KMS-11 (cell line): ENCODE measurements around the gene CEACAM18.

Experiments used
- H2AFZ ChIP-seq: fragments of 200-600 bp; sonication (generic); 2 replicates; pipeline ENCODE4 v1.6.1; 2016; ENCODE audit warnings: antibody characterized with exemption, mixed run types, low read depth
- H3K27ac ChIP-seq: fragments of 200-600 bp; sonication (generic); 2 replicates; pipeline ENCODE4 v1.6.1; 2016; ENCODE audit warnings: mild to moderate bottlenecking, mixed run types
- H3K27me3 ChIP-seq: fragments of 200-600 bp; sonication (generic); 2 replicates; pipeline ENCODE4 v1.6.1; 2017; ENCODE audit warnings: mild to moderate bottlenecking, low read depth, mixed run types, moderate library complexity; ENCODE audit not compliant: insufficient read depth
- H3K36me3 ChIP-seq: fragments of 200-600 bp; sonication (generic); 2 replicates; pipeline ENCODE4 v1.6.1; 2017; ENCODE audit warnings: mild to moderate bottlenecking, mixed run types; ENCODE audit not compliant: insufficient read depth
- H3K4me1 ChIP-seq: fragments of 200-600 bp; sonication (generic); 2 replicates; pipeline ENCODE4 v1.6.1; 2016; ENCODE audit warnings: mild to moderate bottlenecking, low read depth, mixed run types; ENCODE audit not compliant: poor library complexity, severe bottlenecking
- H3K4me2 ChIP-seq: fragments of 200-600 bp; sonication (generic); 2 replicates; pipeline ENCODE4 v1.7.0; 2016; ENCODE audit warnings: mild to moderate bottlenecking, mixed run types
- H3K4me3 ChIP-seq: fragments of 200-600 bp; sonication (generic); IDR thresholded peaks from 2 replicates; pipeline ENCODE4 v1.6.1; 2017; ENCODE audit warnings: low read depth, low read length, mixed read lengths; ENCODE audit not compliant: insufficient read depth
- H3K79me2 ChIP-seq: fragments of 200-600 bp; sonication (generic); 2 replicates; pipeline ENCODE4 v1.6.1; 2016; ENCODE audit warnings: low read depth, mixed run types; ENCODE audit not compliant: insufficient read depth
- H3K9ac ChIP-seq: fragments of 200-600 bp; sonication (generic); 2 replicates; pipeline ENCODE4 v1.6.1; 2016; ENCODE audit warnings: mild to moderate bottlenecking, mixed run types
- H4K20me1 ChIP-seq: fragments of 200-600 bp; sonication (generic); 2 replicates; pipeline ENCODE4 v1.6.1; 2016; ENCODE audit warnings: mild to moderate bottlenecking, mixed run types; ENCODE audit not compliant: insufficient read depth
- TF ChIP-seq, protein P1 (sequence below): fragments of 200-600 bp; sonication (generic); conservative IDR thresholded peaks from 2 replicates; pipeline ENCODE4 v1.6.1; 2017; ENCODE audit warnings: low read depth, mild to moderate bottlenecking, antibody characterized with exemption, low read length, moderate library complexity, mixed read lengths

The CEACAM18 gene

DNA sequence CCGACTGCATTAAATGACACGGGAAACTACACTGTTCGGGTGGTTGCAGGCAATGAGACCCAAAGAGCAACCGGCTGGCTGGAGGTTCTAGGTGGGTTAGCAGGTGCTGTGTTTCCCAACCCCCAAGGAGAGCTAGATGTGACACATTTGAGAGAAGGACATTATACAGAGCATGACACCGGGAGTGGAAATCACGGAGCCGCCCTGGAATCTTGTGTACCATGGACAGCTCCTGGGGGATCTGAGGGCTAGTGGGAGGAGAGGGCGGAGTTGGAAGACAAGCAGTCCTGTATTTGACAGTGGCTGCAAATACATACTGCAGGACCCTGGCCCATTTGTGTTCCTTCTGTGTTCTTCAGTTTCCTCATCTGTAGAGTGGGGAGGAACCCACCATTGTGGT lies 2.3 kb downstream of the CEACAM18 start:
- Histone ChIP-seq H3K27me3 (no peaks in the 10 kb centered on the region), H3K9ac (no peak overlapping the region), H3K4me2 (no peak overlapping the region), H3K4me1 (no peaks in the 10 kb centered on the region), H3K36me3 (no peaks in the 10 kb centered on the region), H3K27ac (no peak overlapping the region), H4K20me1 (no peaks in the 10 kb centered on the region), H3K79me2 (no peaks in the 10 kb centered on the region), H3K4me3 (no peak overlapping the region), H2AFZ (no peak overlapping the region)
- TF ChIP-seq, protein P1, sequence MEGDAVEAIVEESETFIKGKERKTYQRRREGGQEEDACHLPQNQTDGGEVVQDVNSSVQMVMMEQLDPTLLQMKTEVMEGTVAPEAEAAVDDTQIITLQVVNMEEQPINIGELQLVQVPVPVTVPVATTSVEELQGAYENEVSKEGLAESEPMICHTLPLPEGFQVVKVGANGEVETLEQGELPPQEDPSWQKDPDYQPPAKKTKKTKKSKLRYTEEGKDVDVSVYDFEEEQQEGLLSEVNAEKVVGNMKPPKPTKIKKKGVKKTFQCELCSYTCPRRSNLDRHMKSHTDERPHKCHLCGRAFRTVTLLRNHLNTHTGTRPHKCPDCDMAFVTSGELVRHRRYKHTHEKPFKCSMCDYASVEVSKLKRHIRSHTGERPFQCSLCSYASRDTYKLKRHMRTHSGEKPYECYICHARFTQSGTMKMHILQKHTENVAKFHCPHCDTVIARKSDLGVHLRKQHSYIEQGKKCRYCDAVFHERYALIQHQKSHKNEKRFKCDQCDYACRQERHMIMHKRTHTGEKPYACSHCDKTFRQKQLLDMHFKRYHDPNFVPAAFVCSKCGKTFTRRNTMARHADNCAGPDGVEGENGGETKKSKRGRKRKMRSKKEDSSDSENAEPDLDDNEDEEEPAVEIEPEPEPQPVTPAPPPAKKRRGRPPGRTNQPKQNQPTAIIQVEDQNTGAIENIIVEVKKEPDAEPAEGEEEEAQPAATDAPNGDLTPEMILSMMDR = no peak

DNA sequence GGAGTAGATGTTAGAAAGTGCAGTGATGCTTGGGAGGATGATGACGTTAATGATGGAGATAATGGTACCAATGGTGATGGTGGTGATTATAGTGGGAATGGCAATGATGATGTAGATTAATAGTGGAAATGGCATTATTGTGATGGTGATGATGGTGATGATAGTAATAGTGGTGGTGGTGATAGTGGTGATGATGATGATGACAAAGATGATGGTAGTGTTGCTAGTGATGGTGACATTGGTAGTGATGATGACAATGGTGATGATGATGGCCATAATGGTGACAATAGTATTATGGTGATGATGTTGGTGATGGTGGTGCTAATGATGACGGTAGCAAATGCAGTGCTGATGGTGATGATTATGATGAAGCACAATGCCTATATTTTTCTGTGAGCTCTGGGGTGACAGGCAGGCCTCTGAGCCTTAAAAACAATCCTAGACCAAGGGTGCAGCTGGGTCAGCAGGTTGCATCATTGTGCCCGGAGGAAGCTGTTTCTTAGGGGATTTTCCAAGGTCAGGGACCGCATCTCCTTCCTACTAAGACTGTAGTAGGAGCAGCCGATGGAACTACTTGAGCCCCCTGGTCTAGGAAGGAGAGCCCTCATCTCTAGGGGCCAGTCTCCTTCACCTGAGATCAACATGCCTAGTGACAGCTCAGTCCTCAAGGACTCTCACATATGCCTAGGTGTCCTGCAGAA lies 7.8 kb downstream of the CEACAM18 start:
- Histone ChIP-seq H3K4me1 (no peaks in the 10 kb centered on the region), H3K27ac (no peak overlapping the region), H4K20me1 (no peaks in the 10 kb centered on the region), H3K9ac (no peak overlapping the region), H3K4me3 (no peak overlapping the region), H3K36me3 (no peaks in the 10 kb centered on the region), H3K27me3 (no peaks in the 10 kb centered on the region), H2AFZ (no peak overlapping the region), H3K4me2 (no peak overlapping the region), H3K79me2 (no peaks in the 10 kb centered on the region)
- TF ChIP-seq, protein P1 = no peak

DNA sequence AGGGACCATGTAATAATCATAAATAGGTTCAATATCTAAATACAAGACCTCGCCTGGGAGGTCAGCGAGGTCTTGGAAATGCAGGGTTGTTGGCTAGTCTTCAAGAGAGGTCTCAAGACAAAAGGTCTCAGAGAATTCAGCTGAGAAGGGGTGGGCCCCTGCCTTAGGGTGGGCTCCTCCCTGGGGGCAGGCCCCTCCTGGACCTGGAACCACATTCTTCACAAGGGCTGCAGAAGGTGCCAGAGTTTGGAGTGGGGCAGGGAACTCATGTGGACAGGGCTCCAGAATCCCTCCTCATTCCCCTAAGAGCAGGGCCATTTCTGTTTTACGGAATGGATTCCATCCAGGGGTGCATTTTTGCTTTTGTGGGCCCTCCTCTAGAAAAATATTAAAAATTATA lies 10.2 kb downstream of the CEACAM18 start:
- H4K20me1 ChIP-seq = no peaks in the 10 kb centered on the region
- no peaks in the 10 kb centered on the region for H3K27me3 ChIP-seq
- H3K36me3 ChIP-seq = no peaks in the 10 kb centered on the region
- H3K9ac ChIP-seq = no peak overlapping the region
- no peaks in the 10 kb centered on the region for H3K4me1 ChIP-seq
- no peaks in the 10 kb centered on the region for H3K79me2 ChIP-seq
- TF ChIP-seq, protein P1 = no peak
- no peak overlapping the region for H3K4me3 ChIP-seq
- no peak overlapping the region for H3K4me2 ChIP-seq
- no peak overlapping the region for H3K27ac ChIP-seq
- no peak overlapping the region for H2AFZ ChIP-seq

DNA sequence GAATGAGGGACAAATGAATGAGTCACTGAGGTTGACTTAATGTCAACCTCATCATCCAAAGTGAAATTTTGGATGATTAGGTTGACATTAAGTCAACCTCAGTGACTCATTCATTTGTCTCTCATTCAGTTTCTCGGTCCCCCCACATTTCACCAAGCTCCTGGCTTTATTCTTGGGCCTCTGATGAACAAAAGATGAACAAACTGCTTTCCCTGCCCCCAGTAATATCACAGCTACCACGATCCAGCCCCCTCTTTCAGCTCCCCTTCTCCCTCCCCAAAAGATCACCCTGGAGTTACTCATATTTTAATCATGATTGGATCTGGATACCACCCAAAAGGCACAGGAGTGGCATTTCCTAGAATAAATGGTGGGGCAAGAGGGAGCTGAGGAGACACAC lies 10.8 kb downstream of the CEACAM18 start:
- Histone ChIP-seq H3K4me1 (no peaks in the 10 kb centered on the region), H3K4me3 (no peak overlapping the region), H3K79me2 (no peaks in the 10 kb centered on the region), H3K4me2 (no peak overlapping the region), H3K9ac (no peak overlapping the region), H3K27ac (no peak overlapping the region), H2AFZ (no peak overlapping the region), H3K36me3 (no peaks in the 10 kb centered on the region), H3K27me3 (no peaks in the 10 kb centered on the region), H4K20me1 (no peaks in the 10 kb centered on the region)
- TF ChIP-seq, protein P1 = no peak
